H4 (cell line): ENCODE data around the gene FAF2. TPM values are rescaled to one million over a fixed set of nuclear protein-coding genes. Genes with fewer than 3 reads are reported as not detected.
A peak's percentile ranks its signal among the peaks of the same experiment; 100 is the strongest.
"Not testable (repeated sequence)": the region's sequence is repeated elsewhere in the genome, so short reads cannot be mapped to it uniquely, and the experiment has no call there.

Source experiments
- DNase-seq: peaks from one replicate; pipeline ENCODE4 v3.0.0-alpha.2; 2015; ENCODE audit warnings: low spot score
- total RNA-seq: library from RNA; depleted of rRNA; stranded (reverse); fragments of >200 nt; shearing (Covaris generic); gene quantifications from 2 replicates; pipeline ENCODE4 v1.2.3, GENCODE V29; 2014

FAF2 gene
- total RNA-seq, 1 experiment from 2014 or later: 64.6 TPM

- peak; percentile 9 for DNase-seq
These were observed 31.2 kb upstream of the FAF2 start for GRCh38 chr5:176416965-176417364.

GRCh38 chr5:176418251-176418650, 29.9 kb upstream of the FAF2 start:
- DNase-seq: no peak

GRCh38 chr5:176420086-176420485, 28.1 kb upstream of the FAF2 start:
- DNase-seq: no peak

GRCh38 chr5:176420972-176421544, 27.1 kb upstream of the FAF2 start:
- DNase-seq: no peak

DNA sequence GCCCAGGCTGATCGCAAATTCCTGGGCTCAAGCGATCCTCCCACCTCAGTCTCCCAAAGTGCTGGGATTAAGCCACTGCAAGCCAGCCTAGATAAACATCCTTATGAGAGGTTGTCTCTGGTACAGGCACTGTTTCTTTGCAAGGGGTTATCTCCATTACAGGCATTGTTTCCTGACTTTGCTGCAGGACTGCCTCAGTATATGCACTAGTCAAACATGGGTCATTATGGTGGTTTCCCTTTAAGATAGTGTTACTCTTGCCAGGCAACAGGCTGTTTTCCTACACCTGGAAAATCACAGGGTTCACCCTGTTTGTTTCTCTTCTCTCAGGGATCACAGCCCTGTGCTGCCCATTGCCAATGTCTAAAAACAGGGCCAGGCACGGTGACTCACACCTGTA, 24.0 kb upstream of the FAF2 start:
- DNase-seq: no peak

GRCh38 chr5:176425138-176425537, 23.0 kb upstream of the FAF2 start:
- DNase-seq: no peak

GRCh38 chr5:176425791-176426190, 22.4 kb upstream of the FAF2 start:
- DNase-seq: no peak

GRCh38 chr5:176426876-176427275, 21.3 kb upstream of the FAF2 start:
- DNase-seq: no peak

GRCh38 chr5:176427971-176428370, 20.2 kb upstream of the FAF2 start:
- DNase-seq: no peak

DNA sequence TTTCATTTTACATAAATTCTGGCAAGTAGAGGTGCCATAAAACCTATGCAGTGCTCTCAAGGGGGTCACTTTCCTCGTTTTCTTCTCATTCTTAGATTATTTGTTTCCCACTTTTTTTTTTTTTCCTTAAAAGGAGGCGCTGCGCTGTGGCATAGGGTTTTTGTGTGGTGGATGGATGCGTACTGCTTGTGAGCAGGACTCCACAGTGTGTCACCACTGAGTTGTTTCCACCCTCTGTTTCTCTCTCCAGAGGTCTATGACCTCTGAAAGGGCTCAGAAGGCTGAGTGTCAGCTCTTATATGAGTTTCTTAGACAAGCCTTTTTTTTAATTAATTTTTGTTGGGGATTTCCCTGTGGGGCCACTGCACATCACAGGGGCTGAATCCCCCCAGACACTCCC, 18.2 kb upstream of the FAF2 start:
- no peak for DNase-seq

DNA sequence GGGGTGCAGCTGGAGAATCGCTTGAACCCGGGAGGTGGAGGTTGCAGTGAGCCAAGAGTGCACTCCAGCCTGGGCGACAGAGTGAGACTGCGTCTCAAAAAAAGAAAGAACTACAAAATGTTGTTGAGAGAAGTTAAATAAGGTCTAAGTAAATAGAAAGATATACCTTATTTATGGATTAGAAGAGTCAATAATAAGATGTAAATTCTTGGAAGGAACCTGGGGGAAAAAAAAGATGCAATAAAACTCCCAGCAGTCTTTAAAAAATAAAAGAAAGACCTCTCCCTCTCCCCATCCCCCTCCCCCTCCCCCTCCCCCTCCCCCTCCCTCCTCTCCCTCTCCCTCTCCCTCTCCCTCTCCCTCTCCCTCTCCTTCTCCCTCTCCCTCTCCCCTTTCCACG, 15.5 kb upstream of the FAF2 start:
- no peak for DNase-seq

DNA sequence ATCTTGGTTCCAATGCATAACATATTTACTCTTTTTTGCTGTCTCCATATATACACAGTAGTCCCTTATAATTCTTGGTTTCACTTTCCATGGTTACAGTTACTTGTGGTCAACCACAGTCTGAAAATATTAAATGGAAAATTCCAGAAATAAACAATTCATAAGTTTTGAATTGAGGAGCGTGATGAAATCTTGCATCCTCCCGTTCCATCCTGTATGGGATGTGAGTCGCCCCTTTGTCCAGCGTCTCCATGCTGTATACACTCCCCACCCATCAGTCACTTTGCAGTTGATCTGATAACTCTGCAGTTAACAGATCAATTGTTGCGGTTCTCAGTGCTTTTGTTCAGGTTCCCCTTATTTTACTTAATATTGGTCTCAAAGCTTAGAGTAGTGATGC, 11.5 kb upstream of the FAF2 start:
- DNase-seq: no peak

- DNase-seq: peak; percentile 82
These were observed 9.0 kb upstream of the FAF2 start for GRCh38 chr5:176438959-176439757.

DNA sequence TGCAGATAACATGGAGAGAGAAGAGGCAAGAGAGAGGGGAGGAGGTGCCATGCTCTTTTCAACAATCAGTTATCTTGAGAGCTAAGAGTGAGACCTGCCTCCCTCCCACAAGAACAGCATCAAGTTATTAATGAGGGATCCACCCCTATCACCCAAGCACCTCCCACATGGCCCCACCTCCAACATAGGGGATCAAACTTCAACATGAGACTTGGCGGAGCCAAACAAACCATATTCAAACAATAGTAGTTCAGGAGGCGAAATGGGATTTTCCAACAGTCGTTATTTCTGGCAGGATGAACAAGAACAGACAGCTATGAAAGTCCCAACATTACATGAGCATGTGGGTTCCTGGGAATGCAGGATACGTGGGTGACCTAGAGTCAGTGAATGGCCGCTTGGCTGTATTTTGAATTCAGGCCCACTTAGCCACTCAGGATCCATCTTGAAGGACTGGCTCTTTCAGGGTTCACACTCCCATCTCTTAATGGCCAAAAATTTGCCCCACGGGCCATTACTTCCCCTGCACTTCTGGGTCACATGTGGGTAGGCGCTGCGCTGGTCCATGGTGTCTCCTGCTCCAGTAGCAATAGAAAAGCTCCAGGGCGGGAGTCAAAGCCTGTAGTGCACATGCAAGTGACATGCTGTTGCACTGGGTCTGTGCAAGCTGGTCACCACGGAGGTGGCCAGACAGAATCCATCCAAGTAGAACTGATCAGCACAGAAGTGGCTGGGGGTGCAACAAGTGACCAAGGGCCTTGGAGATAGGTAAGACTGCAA, 7.1 kb upstream of the FAF2 start:
- DNase-seq: no peak

GRCh38 chr5:176441921-176442323, 6.3 kb upstream of the FAF2 start:
- DNase-seq: peak; percentile 34

DNA sequence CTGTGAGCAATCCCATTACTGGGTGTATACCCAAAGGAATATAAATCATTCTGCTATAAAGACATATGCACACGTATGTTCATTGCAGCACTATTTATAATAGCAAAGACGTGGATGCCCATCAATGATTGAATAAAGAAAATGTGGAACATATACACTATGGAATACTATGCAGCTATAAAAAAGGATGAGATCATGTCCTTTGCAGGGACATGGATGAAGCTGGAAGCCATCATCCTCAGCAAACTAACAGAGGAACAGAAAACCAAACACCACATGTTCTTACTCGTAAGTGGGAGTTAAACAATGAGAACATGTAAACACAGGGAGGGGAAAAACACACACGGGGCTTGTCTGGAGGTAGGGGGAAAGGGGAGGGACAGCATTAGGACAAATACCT, 5.3 kb upstream of the FAF2 start:
- DNase-seq: not testable (repeated sequence)

DNA sequence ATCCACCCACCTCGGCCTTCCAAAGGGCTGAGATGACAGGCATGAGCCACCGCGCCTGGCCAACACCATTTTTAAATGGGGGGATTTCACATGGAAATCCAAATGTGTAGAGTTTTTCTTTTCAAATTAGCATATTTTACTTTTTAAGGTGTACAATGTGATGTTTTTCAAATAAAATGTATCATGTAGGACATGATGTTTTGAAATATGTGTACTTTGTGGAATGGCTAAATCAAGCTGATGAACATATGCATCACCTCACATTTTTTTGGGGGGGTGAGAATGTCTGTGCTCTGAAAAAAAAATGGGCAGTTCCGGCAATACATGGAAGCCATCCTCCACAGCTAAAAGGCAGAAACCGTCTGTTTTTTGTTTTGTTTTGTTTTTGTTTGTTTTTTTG, 3.4 kb upstream of the FAF2 start:
- DNase-seq: no peak

GRCh38 chr5:176446028-176446665, 2.0 kb upstream of the FAF2 start:
- no peak for DNase-seq

DNA sequence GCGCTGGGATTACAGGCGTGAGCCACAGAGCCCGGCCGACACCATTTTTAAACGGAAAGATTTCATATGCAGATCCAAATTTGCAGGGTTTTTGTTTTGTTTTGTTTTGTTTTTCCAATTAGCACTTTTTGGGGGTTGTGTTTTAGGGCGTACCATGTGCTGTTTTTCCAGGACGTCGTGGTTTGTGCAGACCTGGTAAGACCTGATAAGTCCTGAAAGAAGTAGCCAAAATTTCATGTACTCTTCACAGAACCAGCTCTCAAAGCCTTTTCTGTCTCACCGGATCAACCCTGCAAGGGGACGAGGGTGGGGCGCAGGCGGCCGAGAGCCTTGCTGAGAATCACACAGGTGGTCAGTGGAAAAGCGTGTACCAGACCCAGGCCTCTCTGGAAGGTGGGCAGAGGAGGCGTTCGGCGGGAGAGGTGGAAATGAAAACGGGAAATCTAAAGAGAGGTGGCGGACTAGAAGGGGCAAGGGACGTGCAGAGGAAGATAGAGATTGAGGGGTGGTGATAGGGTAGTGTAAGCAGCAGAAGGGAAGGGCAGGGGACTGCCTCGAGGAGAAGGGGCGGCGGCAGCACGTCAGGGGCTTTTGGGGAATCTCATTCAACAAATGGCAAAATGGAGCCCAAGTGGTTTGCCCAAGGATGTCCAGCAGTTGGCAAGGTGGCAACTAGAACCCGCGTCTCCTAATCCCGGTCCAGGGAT, 1.1 kb upstream of the FAF2 start:
- no peak for DNase-seq

- no peak for DNase-seq
These were observed 601 bp upstream of the FAF2 start for GRCh38 chr5:176447591-176447977.

- no peak for DNase-seq
These were observed 1.9 kb downstream of the FAF2 start for GRCh38 chr5:176450077-176450476.
